Measurements from ENCODE around the gene DCT. TPM values are rescaled to one million over a fixed set of nuclear protein-coding genes. Genes with fewer than 3 reads are reported as not detected.
A peak's percentile ranks its signal among the peaks of the same experiment; 100 is the strongest.

Gene DCT
- total and polyA plus RNA-seq, 7 donors, result 0.04 to 1.4 (median 0.50) TPM; not detected in 1

- Histone ChIP-seq H3K27me3 (no peaks in the 10 kb centered on the region), H3K4me1 (no peaks in the 10 kb centered on the region), H3K4me3 (no peak overlapping the region), H3K36me3 (no peaks in the 10 kb centered on the region), H3K27ac (no peak overlapping the region), H3K9me3 (peaks cover 0 to 3% (median 0%) of the 10 kb centered on the region in 4 donors)
- no peak for DNase-seq
- WGBS, 2 donors, result 41 to 73% methylated on average over 7 of the region's 7 CpGs
- no peak for TF ChIP-seq EP300 (IDR thresholded peaks at IDR 0.05)
- TF ChIP-seq POLR2A (IDR thresholded peaks at IDR 0.05), result no peak
- no peak for TF ChIP-seq CTCF (IDR thresholded peaks at IDR 0.05)
- no peak for TF ChIP-seq POLR2AphosphoS5 (IDR thresholded peaks at IDR 0.05)
- intact Hi-C loops (cut with DNase I), result no loop called here
Observed at GRCh38 chr13:94481941-94482340, 2.5 kb upstream of the DCT start.

- no peak for DNase-seq
- Histone ChIP-seq H3K4me3 (no peak overlapping the region), H3K27me3 (no peaks in the 10 kb centered on the region), H3K27ac (peak overlapping the region in 1 of 4 donors; percentile 14), H3K9me3 (peaks cover 0 to 3% (median 0%) of the 10 kb centered on the region in 4 donors), H3K4me1 (no peaks in the 10 kb centered on the region), H3K36me3 (no peaks in the 10 kb centered on the region)
- intact Hi-C loops (cut with DNase I), result no loop called here
- 75 to 76% methylated on average over 3 of the region's 3 CpGs for WGBS, 2 donors
- TF ChIP-seq POLR2A (IDR thresholded peaks at IDR 0.05), result no peak
- TF ChIP-seq EP300 (IDR thresholded peaks at IDR 0.05), result no peak
Observed at GRCh38 chr13:94480672-94481145, 1.2 kb upstream of the DCT start.

DNA sequence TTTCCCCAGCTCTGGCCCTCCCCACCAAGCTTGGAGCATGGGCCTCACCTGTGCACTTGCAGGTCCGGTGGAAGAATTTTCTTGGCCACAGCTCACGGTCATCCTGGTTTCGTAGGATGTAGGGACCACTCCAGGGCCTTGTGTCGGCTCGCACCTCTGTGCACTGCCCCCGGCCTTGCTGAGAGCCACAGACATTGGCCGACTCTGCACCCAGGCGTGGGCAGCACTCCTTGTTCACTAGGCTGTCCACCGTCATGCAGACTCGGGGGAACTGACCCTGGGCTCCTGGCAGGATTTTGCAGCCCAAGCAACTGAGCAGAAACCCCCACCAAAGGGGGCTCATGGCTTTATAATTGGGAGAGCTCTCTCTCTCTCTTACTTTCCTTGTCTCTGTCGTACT, 569 bp downstream of the DCT start:
- H3K27ac ChIP-seq, result no peak overlapping the region
- no peak for TF ChIP-seq EP300 (IDR thresholded peaks at IDR 0.05)
- TF ChIP-seq CTCF (IDR thresholded peaks at IDR 0.05), result no peak
- no peak for TF ChIP-seq POLR2A (IDR thresholded peaks at IDR 0.05)
- no peak for TF ChIP-seq POLR2AphosphoS5 (IDR thresholded peaks at IDR 0.05)
- H3K27me3 ChIP-seq, result no peaks in the 10 kb centered on the region
- intact Hi-C loops (cut with DNase I), result no loop called here
- no peaks in the 10 kb centered on the region for H3K36me3 ChIP-seq
- DNase-seq, result no peak
- 88 to 92% methylated on average over 11 of the region's 11 CpGs for WGBS, 2 donors
- no peak overlapping the region for H3K4me3 ChIP-seq
- no peaks in the 10 kb centered on the region for H3K9me3 ChIP-seq
- H3K4me1 ChIP-seq, result no peaks in the 10 kb centered on the region

DNA sequence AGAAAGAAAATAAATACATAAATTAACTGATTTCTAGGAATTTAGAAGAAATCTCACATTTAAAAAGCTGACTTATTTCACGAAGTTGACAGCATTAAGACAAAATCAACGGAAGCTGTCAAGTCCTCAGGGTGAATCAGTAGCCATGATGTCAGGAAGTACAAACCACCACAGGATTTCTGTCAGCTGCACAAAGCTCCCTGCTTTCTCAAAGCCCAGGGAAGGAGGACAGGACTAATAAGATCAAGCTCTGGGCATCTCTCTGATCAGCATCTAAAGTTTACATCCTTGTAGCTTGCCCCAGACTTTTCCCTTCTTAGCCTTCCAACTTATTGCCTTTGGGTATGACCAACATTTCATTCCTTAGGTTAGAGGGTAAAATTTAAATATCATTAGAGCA, 9.4 kb downstream of the DCT start:
- H3K27me3 ChIP-seq, result no peaks in the 10 kb centered on the region
- no peak for TF ChIP-seq CTCF (IDR thresholded peaks at IDR 0.05)
- no peak for TF ChIP-seq POLR2A (IDR thresholded peaks at IDR 0.05)
- no peak for TF ChIP-seq POLR2AphosphoS5 (IDR thresholded peaks at IDR 0.05)
- no peak overlapping the region for H3K4me3 ChIP-seq
- no peaks in the 10 kb centered on the region for H3K9me3 ChIP-seq
- no peaks in the 10 kb centered on the region for H3K4me1 ChIP-seq
- 92% methylated on average over 2 of the region's 2 CpGs for WGBS, 2 donors
- intact Hi-C loops (cut with DNase I), result no loop called here
- no peaks in the 10 kb centered on the region for H3K36me3 ChIP-seq
- DNase-seq, result no peak
- no peak overlapping the region for H3K27ac ChIP-seq

- Histone ChIP-seq H3K27me3 (no peaks in the 10 kb centered on the region), H3K9me3 (no peaks in the 10 kb centered on the region), H3K4me1 (no peaks in the 10 kb centered on the region), H3K27ac (no peak overlapping the region), H3K4me3 (no peak overlapping the region), H3K36me3 (no peaks in the 10 kb centered on the region)
- no peak for DNase-seq
- intact Hi-C loops (cut with DNase I), result no loop called here
- WGBS, 2 donors, result 79 to 88% methylated on average over 1 of the region's 1 CpG
- TF ChIP-seq POLR2A (IDR thresholded peaks at IDR 0.05), result no peak
- no peak for TF ChIP-seq CTCF (IDR thresholded peaks at IDR 0.05)
- no peak for TF ChIP-seq POLR2AphosphoS5 (IDR thresholded peaks at IDR 0.05)
- no peak for TF ChIP-seq EP300 (IDR thresholded peaks at IDR 0.05)
Observed at GRCh38 chr13:94464771-94465170, 14.7 kb downstream of the DCT start.

Data from sigmoid colon (tissue), 7 donors.